Suprapubic skin (tissue), 4 donors: ENCODE measurements around the gene EHBP1L1. TPM values are rescaled to one million over a fixed set of nuclear protein-coding genes. Genes with fewer than 3 reads are reported as not detected.

Experiments
- DNase-seq, 2 donors: peaks; one replicate each; pipeline ENCODE4 v3.0.0-alpha.2; 2019; ENCODE audit warnings: low spot score in 2 of 2
- H3K27ac ChIP-seq: fragments of 200-600 bp; sonication (generic); one replicate; pipeline ENCODE4 v1.5.1; 2019
- H3K27me3 ChIP-seq: fragments of 200-600 bp; sonication (generic); one replicate; pipeline ENCODE4 v1.5.1; 2019
- H3K36me3 ChIP-seq: fragments of 200-600 bp; sonication (generic); one replicate; pipeline ENCODE4 v1.5.1; 2019
- H3K4me1 ChIP-seq: fragments of 200-600 bp; sonication (generic); one replicate; pipeline ENCODE4 v1.5.1; 2019
- H3K4me3 ChIP-seq: fragments of 200-600 bp; sonication (generic); one replicate; pipeline ENCODE4 v1.5.1; 2019; ENCODE audit warnings: mild to moderate bottlenecking
- H3K9me3 ChIP-seq: fragments of 200-600 bp; sonication (generic); one replicate; pipeline ENCODE4 v1.5.1; 2019
- EP300 ChIP-seq: sonication (generic); formaldehyde crosslinking; IDR thresholded peaks from one replicate; pipeline ENCODE4 v1.6.1; 2017; ENCODE audit warnings: antibody characterized with exemption
- POLR2A ChIP-seq, 2 donors: fragments of 450-650 bp; IDR thresholded peaks; one replicate each; pipeline ENCODE4 v1.6.1; 2017; ENCODE audit warnings: antibody characterized with exemption in 2 of 2, mild to moderate bottlenecking in 2 of 2, moderate library complexity in 2 of 2
- POLR2AphosphoS5 ChIP-seq, 3 donors: sonication (generic); formaldehyde crosslinking; IDR thresholded peaks; one replicate each; pipeline ENCODE4 v1.6.1; 2017; ENCODE audit warnings: antibody characterized with exemption in 3 of 3
- WGBS: methylation state at CpG from one replicate; pipeline ENCODE4 v1.1.5; 2018; 5-methylcytosine and 5-hydroxymethylcytosine counted together
- total RNA-seq, 4 donors: library from RNA; depleted of rRNA; stranded (reverse); fragments of >200 nt; gene quantifications; one replicate each; pipeline ENCODE4 v1.1.0, GENCODE V29; 2016
- TF ChIP-seq, protein P1 (sequence below), 2 donors: fragments of 200-600 bp in 1 of 2; fragments of 450-650 bp in 1 of 2; sonication (generic) in 1 of 2; IDR thresholded peaks; one replicate each; pipeline ENCODE4 v1.5.1; 2016 to 2019; ENCODE audit warnings: antibody characterized with exemption in 2 of 2, mild to moderate bottlenecking in 1 of 2, moderate library complexity in 1 of 2

The EHBP1L1 gene
- total RNA-seq, 4 donors from 2014 or later: 40.3 to 150 (median 56.2) TPM

GRCh38 chr11:65576232-65576866, 496 bp downstream of the EHBP1L1 start:
- Histone ChIP-seq H3K36me3 (peaks cover 26% of the 10 kb centered on the region), H3K4me3 (peak overlapping the region; percentile 94), H3K27me3 (no peaks in the 10 kb centered on the region), H3K9me3 (no peaks in the 10 kb centered on the region), H3K4me1 (peaks cover 70% of the 10 kb centered on the region), H3K27ac (peak overlapping the region; percentile 89)
- TF ChIP-seq, protein P1, sequence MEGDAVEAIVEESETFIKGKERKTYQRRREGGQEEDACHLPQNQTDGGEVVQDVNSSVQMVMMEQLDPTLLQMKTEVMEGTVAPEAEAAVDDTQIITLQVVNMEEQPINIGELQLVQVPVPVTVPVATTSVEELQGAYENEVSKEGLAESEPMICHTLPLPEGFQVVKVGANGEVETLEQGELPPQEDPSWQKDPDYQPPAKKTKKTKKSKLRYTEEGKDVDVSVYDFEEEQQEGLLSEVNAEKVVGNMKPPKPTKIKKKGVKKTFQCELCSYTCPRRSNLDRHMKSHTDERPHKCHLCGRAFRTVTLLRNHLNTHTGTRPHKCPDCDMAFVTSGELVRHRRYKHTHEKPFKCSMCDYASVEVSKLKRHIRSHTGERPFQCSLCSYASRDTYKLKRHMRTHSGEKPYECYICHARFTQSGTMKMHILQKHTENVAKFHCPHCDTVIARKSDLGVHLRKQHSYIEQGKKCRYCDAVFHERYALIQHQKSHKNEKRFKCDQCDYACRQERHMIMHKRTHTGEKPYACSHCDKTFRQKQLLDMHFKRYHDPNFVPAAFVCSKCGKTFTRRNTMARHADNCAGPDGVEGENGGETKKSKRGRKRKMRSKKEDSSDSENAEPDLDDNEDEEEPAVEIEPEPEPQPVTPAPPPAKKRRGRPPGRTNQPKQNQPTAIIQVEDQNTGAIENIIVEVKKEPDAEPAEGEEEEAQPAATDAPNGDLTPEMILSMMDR (IDR thresholded peaks at IDR 0.05): no peak
- no peak for TF ChIP-seq POLR2AphosphoS5 (IDR thresholded peaks at IDR 0.05)
- no peak for TF ChIP-seq EP300
- TF ChIP-seq POLR2A (IDR thresholded peaks at IDR 0.05): no peak
- 5% methylated on average over 20 of the region's 26 CpGs for WGBS
- no peak for DNase-seq

DNA sequence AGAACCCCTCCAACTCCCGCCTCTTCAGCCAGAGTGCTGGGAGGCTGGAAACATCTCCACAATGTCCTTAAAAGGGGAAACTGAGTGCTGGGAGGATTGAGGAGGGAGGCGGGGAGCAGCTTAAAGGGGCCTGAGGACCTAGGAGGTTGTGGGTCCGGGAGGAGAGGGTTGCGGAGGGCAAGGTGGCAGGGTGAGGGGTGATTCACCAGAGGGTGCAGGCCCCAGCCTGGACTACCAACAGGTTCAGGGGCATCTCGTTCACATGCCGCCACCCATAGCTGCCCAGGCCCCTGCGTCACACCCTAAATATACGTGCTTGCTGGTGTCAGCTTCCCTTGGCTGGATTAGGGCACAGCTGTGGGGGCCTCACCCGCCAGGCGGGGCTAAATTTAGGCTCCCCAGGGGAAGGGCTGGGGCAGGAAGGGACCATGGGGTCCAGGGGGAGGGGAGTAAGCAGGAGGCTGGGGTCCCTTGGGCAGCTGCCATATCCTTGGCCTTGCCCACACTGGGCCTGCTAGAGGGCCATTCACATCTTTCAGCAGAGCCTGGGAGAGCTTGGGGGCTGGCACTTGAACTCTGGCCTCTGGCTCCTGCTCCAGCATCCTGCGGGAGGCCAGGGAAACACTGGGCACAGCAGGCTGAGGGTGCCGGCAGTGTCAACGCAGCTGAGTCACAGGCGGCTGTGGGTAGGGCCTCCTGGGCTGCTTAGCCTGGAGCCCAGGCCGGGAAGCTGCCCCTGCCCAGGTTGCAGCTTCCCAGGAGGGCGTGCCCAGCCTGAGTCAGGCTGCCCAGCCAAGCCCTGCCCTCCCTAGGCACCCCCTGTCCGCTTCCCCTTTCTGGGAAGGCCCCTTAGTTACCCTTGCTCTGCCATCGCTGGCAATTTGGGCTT, 1.3 kb downstream of the EHBP1L1 start:
- TF ChIP-seq POLR2A (IDR thresholded peaks at IDR 0.05): no peak
- no peak for DNase-seq
- Histone ChIP-seq H3K27me3 (no peaks in the 10 kb centered on the region), H3K36me3 (peaks cover 30% of the 10 kb centered on the region), H3K27ac (peak overlapping the region; percentile 89), H3K4me1 (peaks cover 63% of the 10 kb centered on the region), H3K9me3 (no peaks in the 10 kb centered on the region), H3K4me3 (peak overlapping the region; percentile 94)
- 24% methylated on average over 8 of the region's 18 CpGs for WGBS

- DNase-seq: no peak
- peak overlapping the region; percentile 94 for H3K4me3 ChIP-seq
- peaks cover 30% of the 10 kb centered on the region for H3K36me3 ChIP-seq
- H3K4me1 ChIP-seq: peaks cover 61% of the 10 kb centered on the region
- 40% methylated on average over 2 of the region's 8 CpGs for WGBS
- no peaks in the 10 kb centered on the region for H3K9me3 ChIP-seq
- peak overlapping the region; percentile 89 for H3K27ac ChIP-seq
- no peaks in the 10 kb centered on the region for H3K27me3 ChIP-seq
- TF ChIP-seq POLR2AphosphoS5 (IDR thresholded peaks at IDR 0.05) (no peak), POLR2A (IDR thresholded peaks at IDR 0.05) (no peak), EP300 (no peak)
- TF ChIP-seq, protein P1 (IDR thresholded peaks at IDR 0.05): no peak
Observed at GRCh38 chr11:65577756-65578109, 1.9 kb downstream of the EHBP1L1 start.

DNA sequence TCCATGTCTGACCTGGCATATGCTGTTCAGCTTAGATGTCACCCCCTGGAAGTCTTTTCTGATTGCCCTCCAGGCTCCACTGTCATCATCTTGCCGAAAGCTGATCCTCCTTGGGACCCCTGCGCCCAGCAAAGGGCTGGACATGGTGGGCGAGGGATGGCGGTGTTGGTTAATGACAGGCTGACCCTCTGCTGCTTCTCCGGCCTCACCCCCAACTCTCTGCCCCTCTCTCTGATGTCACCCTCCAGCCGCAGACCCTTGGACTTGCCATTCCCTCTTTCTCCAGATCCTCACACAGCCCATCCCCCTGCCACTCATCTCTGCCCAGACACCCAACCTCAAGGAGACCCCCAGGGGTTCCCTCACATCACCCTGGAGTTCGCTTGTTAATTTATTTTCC, 2.3 kb downstream of the EHBP1L1 start:
- TF ChIP-seq POLR2A (IDR thresholded peaks at IDR 0.05) (no peak), EP300 (no peak)
- Histone ChIP-seq H3K27me3 (no peaks in the 10 kb centered on the region), H3K27ac (peak overlapping the region; percentile 89), H3K4me3 (peak overlapping the region; percentile 94), H3K36me3 (peaks cover 30% of the 10 kb centered on the region), H3K9me3 (no peaks in the 10 kb centered on the region), H3K4me1 (peaks cover 57% of the 10 kb centered on the region)
- 90% methylated on average over 7 of the region's 7 CpGs for WGBS
- DNase-seq: no peak

GRCh38 chr11:65578667-65579066, 2.8 kb downstream of the EHBP1L1 start:
- Histone ChIP-seq H3K36me3 (peaks cover 30% of the 10 kb centered on the region), H3K4me1 (peaks cover 52% of the 10 kb centered on the region), H3K27ac (no peak overlapping the region), H3K9me3 (no peaks in the 10 kb centered on the region), H3K27me3 (no peaks in the 10 kb centered on the region), H3K4me3 (no peak overlapping the region)
- no peak for DNase-seq
- WGBS: 80% methylated on average over 3 of the region's 3 CpGs
- no peak for TF ChIP-seq EP300
- TF ChIP-seq POLR2AphosphoS5 (IDR thresholded peaks at IDR 0.05): no peak
- TF ChIP-seq, protein P1 (IDR thresholded peaks at IDR 0.05): no peak
- no peak for TF ChIP-seq POLR2A (IDR thresholded peaks at IDR 0.05)

- H3K27me3 ChIP-seq: no peaks in the 10 kb centered on the region
- no peak overlapping the region for H3K4me3 ChIP-seq
- peaks cover 30% of the 10 kb centered on the region for H3K36me3 ChIP-seq
- DNase-seq: no peak
- no peak overlapping the region for H3K27ac ChIP-seq
- TF ChIP-seq POLR2A (IDR thresholded peaks at IDR 0.05) (no peak), EP300 (no peak), POLR2AphosphoS5 (IDR thresholded peaks at IDR 0.05) (no peak)
- TF ChIP-seq, protein P1 (IDR thresholded peaks at IDR 0.05): no peak
- 97% methylated on average over 3 of the region's 4 CpGs for WGBS
- peaks cover 48% of the 10 kb centered on the region for H3K4me1 ChIP-seq
- H3K9me3 ChIP-seq: no peaks in the 10 kb centered on the region
Observed at GRCh38 chr11:65579291-65579690, 3.4 kb downstream of the EHBP1L1 start.
